ENCODE results near the gene HOXB5. TPM values are rescaled to one million over a fixed set of nuclear protein-coding genes. Genes with fewer than 3 reads are reported as not detected.

The HOXB5 gene
- total RNA-seq, 1 experiment from 2014 or later: not detected

GRCh38 chr17:48562934-48563333 lies 30.6 kb downstream of the HOXB5 start:
- no peak for DNase-seq
- Histone ChIP-seq H3K4me2 (ENCODE audit: insufficient read depth, insufficient read length, low read length) (no peak overlapping the region), H3K56ac (ENCODE audit: insufficient read length, low read depth, low read length) (no peak overlapping the region), H3T11ph (ENCODE audit: low read length) (no peak overlapping the region), H3K9me3 (ENCODE audit: control insufficient read depth, low read depth, low read length) (no peaks in the 10 kb centered on the region), H3K18ac (ENCODE audit: insufficient read length, low read depth, low read length) (no peak overlapping the region), H4K91ac (ENCODE audit: insufficient read length, low read depth, low read length) (no peak overlapping the region), H2AK5ac (ENCODE audit: insufficient read length, low read length) (no peak overlapping the region), H3K4ac (ENCODE audit: low read depth, low read length) (no peak overlapping the region), H2BK12ac (ENCODE audit: insufficient read length, low read depth, low read length) (no peak overlapping the region), H3K4me1 (ENCODE audit: insufficient read depth, low read length) (peaks cover 2% of the 10 kb centered on the region; the same call in 1 of the 2 replicates), H3K23me2 (ENCODE audit: insufficient read length, low read depth, low read length, poor library complexity, severe bottlenecking) (no peaks in the 10 kb centered on the region), H2AFZ (ENCODE audit: low read length) (no peak overlapping the region), H3K14ac (ENCODE audit: insufficient read depth, low read length) (no peak overlapping the region), H3K79me1 (ENCODE audit: insufficient read depth, low read depth, low read length, poor library complexity, severe bottlenecking) (no peaks in the 10 kb centered on the region), H2BK5ac (ENCODE audit: insufficient read length, low read length) (no peak overlapping the region), H4K20me1 (ENCODE audit: control insufficient read depth, insufficient read depth, insufficient read length) (peaks cover 2% of the 10 kb centered on the region), H2BK20ac (ENCODE audit: low read depth, low read length, poor library complexity, severe bottlenecking) (no peak overlapping the region), H4K8ac (replicated peaks; ENCODE audit: insufficient read length, low read depth, low read length) (no peak overlapping the region), H3K27me3 (ENCODE audit: insufficient read depth, low read length) (peaks cover 99% of the 10 kb centered on the region), H2BK120ac (ENCODE audit: low read depth, low read length, poor library complexity, severe bottlenecking) (no peak overlapping the region), H2BK15ac (ENCODE audit: low read depth, low read length) (no peak overlapping the region), H4K5ac (ENCODE audit: insufficient read length, low read depth, low read length) (no peak overlapping the region), H3K27ac (ENCODE audit: insufficient read length, low read depth, low read length) (no peak overlapping the region), H3K9ac (ENCODE audit: extremely low read depth, insufficient read length, low read length) (no peak overlapping the region), H3K23ac (ENCODE audit: insufficient read length, low read depth, low read length) (no peak overlapping the region), H3K79me2 (ENCODE audit: insufficient read depth, low read length) (no peaks in the 10 kb centered on the region)
- H3K4me3 Mint-ChIP-seq: no peak overlapping the region
- H3K9me3 Mint-ChIP-seq: peaks cover 0 to 3% of the 10 kb centered on the region in 2 experiments; a peak in 2 of 5 replicates
- no CpG with 5 or more reads among the region's 5 CpGs for WGBS (ENCODE audit: extremely low coverage, insufficient read length, low lambda C conversion rate)
- H3K4me1 Mint-ChIP-seq: peaks cover 0 to 10% of the 10 kb centered on the region in 2 experiments; a peak in 3 of 4 replicates
- no peak overlapping the region for H3K27ac Mint-ChIP-seq
- peaks cover 61% of the 10 kb centered on the region for H3K27me3 Mint-ChIP-seq (ENCODE audit: low read depth)
- TF ChIP-seq, protein P1, sequence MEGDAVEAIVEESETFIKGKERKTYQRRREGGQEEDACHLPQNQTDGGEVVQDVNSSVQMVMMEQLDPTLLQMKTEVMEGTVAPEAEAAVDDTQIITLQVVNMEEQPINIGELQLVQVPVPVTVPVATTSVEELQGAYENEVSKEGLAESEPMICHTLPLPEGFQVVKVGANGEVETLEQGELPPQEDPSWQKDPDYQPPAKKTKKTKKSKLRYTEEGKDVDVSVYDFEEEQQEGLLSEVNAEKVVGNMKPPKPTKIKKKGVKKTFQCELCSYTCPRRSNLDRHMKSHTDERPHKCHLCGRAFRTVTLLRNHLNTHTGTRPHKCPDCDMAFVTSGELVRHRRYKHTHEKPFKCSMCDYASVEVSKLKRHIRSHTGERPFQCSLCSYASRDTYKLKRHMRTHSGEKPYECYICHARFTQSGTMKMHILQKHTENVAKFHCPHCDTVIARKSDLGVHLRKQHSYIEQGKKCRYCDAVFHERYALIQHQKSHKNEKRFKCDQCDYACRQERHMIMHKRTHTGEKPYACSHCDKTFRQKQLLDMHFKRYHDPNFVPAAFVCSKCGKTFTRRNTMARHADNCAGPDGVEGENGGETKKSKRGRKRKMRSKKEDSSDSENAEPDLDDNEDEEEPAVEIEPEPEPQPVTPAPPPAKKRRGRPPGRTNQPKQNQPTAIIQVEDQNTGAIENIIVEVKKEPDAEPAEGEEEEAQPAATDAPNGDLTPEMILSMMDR (conservative IDR thresholded peaks at IDR 0.05): no peak
- H3K36me3 Mint-ChIP-seq (ENCODE audit: insufficient read depth in 1 of 3, low read depth in 3 of 3): peaks cover 0 to 2% (median 0%) of the 10 kb centered on the region in 3 experiments; a peak in 2 of 7 replicates
